CD14-positive monocyte (primary cell): Measurements from ENCODE around the gene KCNB1. TPM values are rescaled to one million over a fixed set of nuclear protein-coding genes. Genes with fewer than 3 reads are reported as not detected.

Experiments used
- DNase-seq, 3 donors: peaks; one replicate each; pipeline ENCODE4 v3.0.0-alpha.2; 2011 to 2022
- H2AFZ ChIP-seq: 2 replicates; pipeline ENCODE4 v1.6.0; 2012; ENCODE audit warnings: mild to moderate bottlenecking, low read depth, low read length, inconsistent platforms; ENCODE audit not compliant: insufficient read depth, poor library complexity, severe bottlenecking
- H3K27ac ChIP-seq, 2 donors: 1 replicate in 1 of 2; 2 replicates in 1 of 2; pipeline ENCODE4 v1.5.1; 2012 to 2013; ENCODE audit warnings: low read length in 2 of 2, control low read depth in 1 of 2, inconsistent platforms in 1 of 2, low read depth in 1 of 2, mild to moderate bottlenecking in 1 of 2
- H3K27me3 ChIP-seq, 2 donors: one replicate each; pipeline versions ENCODE4 v1.6.0 to v1.6.1; 2011 to 2013; ENCODE audit warnings: low read length in 2 of 2; ENCODE audit not compliant: control insufficient read depth in 2 of 2, insufficient read depth in 2 of 2
- H3K36me3 ChIP-seq, 2 donors: replicated peaks in 1 of 2; 1 replicate in 1 of 2; 2 replicates in 1 of 2; pipeline versions ENCODE4 v1.5.1 to v1.6.1; 2012 to 2013; ENCODE audit warnings: low read length in 2 of 2, control low read depth in 1 of 2, inconsistent platforms in 1 of 2, mild to moderate bottlenecking in 1 of 2; ENCODE audit not compliant: insufficient read depth in 2 of 2, control insufficient read depth in 1 of 2
- H3K4me1 ChIP-seq, 2 donors: 1 replicate in 1 of 2; 2 replicates in 1 of 2; pipeline versions ENCODE4 v1.5.1 to v1.6.1; 2012 to 2013; ENCODE audit warnings: low read length in 2 of 2, control low read depth in 1 of 2, inconsistent platforms in 1 of 2, mild to moderate bottlenecking in 1 of 2, moderate library complexity in 1 of 2; ENCODE audit not compliant: insufficient read depth in 2 of 2, control insufficient read depth in 1 of 2
- H3K4me2 ChIP-seq: replicated peaks from 2 replicates; pipeline ENCODE3; 2012; ENCODE audit warnings: low read length, moderate library complexity, mild to moderate bottlenecking; ENCODE audit not compliant: poor library complexity, severe bottlenecking; ENCODE audit errors: extremely low read depth
- H3K4me3 ChIP-seq, 3 experiments: fragments of 200-600 bp in 1 of 3; sonication (generic) in 1 of 3; replicated peaks in 1 of 3; 1 replicate in 2 of 3; 2 replicates in 1 of 3; pipeline ENCODE4 v1.5.1; 2011 to 2013; ENCODE audit warnings: low read length in 3 of 3, mild to moderate bottlenecking in 3 of 3, control low read depth in 2 of 3, low read depth in 2 of 3, inconsistent platforms in 1 of 3, moderate library complexity in 1 of 3
- H3K79me2 ChIP-seq: 2 replicates; pipeline ENCODE4 v1.6.0; 2012; ENCODE audit warnings: mild to moderate bottlenecking, control low read depth, inconsistent platforms, low read length, moderate library complexity; ENCODE audit not compliant: insufficient read depth
- H3K9ac ChIP-seq: 2 replicates; pipeline ENCODE4 v1.6.0; 2017; ENCODE audit warnings: low read length, mild to moderate bottlenecking; ENCODE audit not compliant: insufficient read depth, poor library complexity, severe bottlenecking
- H3K9me3 ChIP-seq, 2 donors: replicated peaks in 1 of 2; 1 replicate in 1 of 2; 2 replicates in 1 of 2; pipeline versions ENCODE4 v1.5.1 to v1.6.1; 2012 to 2013; ENCODE audit warnings: low read length in 2 of 2, control low read depth in 1 of 2; ENCODE audit not compliant: control insufficient read depth in 1 of 2, insufficient read depth in 1 of 2
- H4K20me1 ChIP-seq: 2 replicates; pipeline ENCODE4 v1.6.0; 2012; ENCODE audit warnings: mild to moderate bottlenecking, low read length, control low read depth, moderate library complexity; ENCODE audit not compliant: insufficient read depth
- H3K27ac Mint-ChIP-seq, 7 donors: one replicate each; pipeline ENCODE4 v1.8.0; 2020; ENCODE audit warnings: mild to moderate bottlenecking in 7 of 7, mixed read lengths in 7 of 7, moderate library complexity in 6 of 7, inconsistent platforms in 2 of 7
- H3K27me3 Mint-ChIP-seq, 3 donors: one replicate each; pipeline ENCODE4 v1.8.0; 2021 to 2022; ENCODE audit warnings: low read depth in 3 of 3, mild to moderate bottlenecking in 3 of 3, mixed read lengths in 3 of 3, moderate library complexity in 3 of 3, inconsistent platforms in 1 of 3
- H3K36me3 Mint-ChIP-seq, 2 donors: one replicate each; pipeline ENCODE4 v1.8.0; 2020; ENCODE audit warnings: mixed read lengths in 2 of 2, inconsistent platforms in 1 of 2, mild to moderate bottlenecking in 1 of 2
- H3K4me1 Mint-ChIP-seq: one replicate; pipeline ENCODE4 v1.8.0; 2020; ENCODE audit warnings: mild to moderate bottlenecking, mixed read lengths
- H3K4me3 Mint-ChIP-seq, 2 donors: one replicate each; pipeline ENCODE4 v1.8.0; 2020; ENCODE audit warnings: mild to moderate bottlenecking in 2 of 2, mixed read lengths in 2 of 2, moderate library complexity in 1 of 2
- H3K9me3 Mint-ChIP-seq, 7 donors: one replicate each; pipeline ENCODE4 v1.8.0; 2020 to 2022; ENCODE audit warnings: mixed read lengths in 7 of 7, mild to moderate bottlenecking in 6 of 7, moderate library complexity in 6 of 7, inconsistent platforms in 2 of 7
- CTCF ChIP-seq: fragments of 200-600 bp; IDR thresholded peaks from one replicate; pipeline ENCODE4 v1.8.0; 2022; ENCODE audit warnings: antibody characterized with exemption, mild to moderate bottlenecking
- WGBS: methylation state at CpG from one replicate; pipeline ENCODE4 v1.1.5; 2013; ENCODE audit warnings: missing lambda C conversion rate; ENCODE audit not compliant: insufficient coverage; 5-methylcytosine and 5-hydroxymethylcytosine counted together
- intact Hi-C, 2 donors: fragments of 100-400 bp; cut with micrococcal nuclease; formaldehyde crosslinking; loops; one replicate each; pipeline versions ENCODE4 v1.15.0 to v1.15.1; 2023
- polyA plus RNA-seq, 3 donors: library from polyadenylated mRNA; depleted of rRNA in 1 of 3; unstranded in 2 of 3; stranded (reverse) in 1 of 3; fragments of 300-500 nt in 2 of 3; fragments of >200 nt in 1 of 3; fragmentation: Illumina TruSeq in 2 of 3; gene quantifications; 1 replicate in 2 of 3; 2 replicates in 1 of 3; pipeline ENCODE4 v1.2.3, GENCODE V29; 2012 to 2021

KCNB1 gene
- polyA plus RNA-seq, 3 donors, result not detected

GRCh38 chr20:49435639-49436038, 46.8 kb downstream of the KCNB1 start:
- no peak for TF ChIP-seq CTCF
- Histone ChIP-seq H3K27me3 (no peaks in the 10 kb centered on the region), H3K4me3 (no peak overlapping the region), H3K4me2 (no peak overlapping the region), H3K9ac (no peak overlapping the region), H3K79me2 (no peaks in the 10 kb centered on the region), H2AFZ (no peak overlapping the region), H3K36me3 (no peaks in the 10 kb centered on the region), H3K27ac (no peak overlapping the region), H3K4me1 (no peaks in the 10 kb centered on the region), H4K20me1 (no peaks in the 10 kb centered on the region), H3K9me3 (no peaks in the 10 kb centered on the region)
- no peaks in the 10 kb centered on the region for H3K36me3 Mint-ChIP-seq
- peaks cover 2 to 8% (median 6%) of the 10 kb centered on the region in 3 donors for H3K27me3 Mint-ChIP-seq
- peaks cover 8% of the 10 kb centered on the region for H3K4me1 Mint-ChIP-seq
- intact Hi-C loops, result no loop called here
- 96% methylated on average over 5 of the region's 5 CpGs for WGBS
- no peak overlapping the region for H3K4me3 Mint-ChIP-seq
- no peak for DNase-seq
- H3K9me3 Mint-ChIP-seq, result peaks cover 0 to 2% (median 0%) of the 10 kb centered on the region in 7 donors
- H3K27ac Mint-ChIP-seq, result no peak overlapping the region

GRCh38 chr20:49433333-49433732, 49.1 kb downstream of the KCNB1 start:
- Mint-ChIP-seq H3K36me3 (no peaks in the 10 kb centered on the region), H3K9me3 (peaks cover 0 to 2% (median 0%) of the 10 kb centered on the region in 7 donors), H3K27me3 (peaks cover 3 to 6% (median 3%) of the 10 kb centered on the region in 3 donors), H3K27ac (no peak overlapping the region), H3K4me1 (peaks cover 8% of the 10 kb centered on the region), H3K4me3 (no peak overlapping the region)
- H3K36me3 ChIP-seq, result no peaks in the 10 kb centered on the region
- H3K27me3 ChIP-seq, result no peaks in the 10 kb centered on the region
- TF ChIP-seq CTCF, result no peak
- H2AFZ ChIP-seq, result no peak overlapping the region
- no peaks in the 10 kb centered on the region for H4K20me1 ChIP-seq
- no peaks in the 10 kb centered on the region for H3K79me2 ChIP-seq
- 74% methylated on average over 7 of the region's 10 CpGs for WGBS
- no peaks in the 10 kb centered on the region for H3K9me3 ChIP-seq
- no peaks in the 10 kb centered on the region for H3K4me1 ChIP-seq
- no peak overlapping the region for H3K4me2 ChIP-seq
- H3K9ac ChIP-seq, result no peak overlapping the region
- H3K27ac ChIP-seq, result no peak overlapping the region
- H3K4me3 ChIP-seq, result no peak overlapping the region
- DNase-seq, result no peak
- intact Hi-C loops, result no loop called here
